ENCODE data around the gene PGAP3. TPM values are rescaled to one million over a fixed set of nuclear protein-coding genes. Genes with fewer than 3 reads are reported as not detected.
A peak's percentile ranks its signal among the peaks of the same experiment; 100 is the strongest.

PGAP3 gene
- total RNA-seq, 1 experiment from 2014 or later = 29.0 TPM

- H3K9me3 ChIP-seq (ENCODE audit: control insufficient read depth, low read depth, low read length) = no peaks in the 10 kb centered on the region
- peak overlapping the region; percentile 11 for H3K27ac ChIP-seq (ENCODE audit: insufficient read length, low read depth, low read length)
- H3K27me3 ChIP-seq (ENCODE audit: insufficient read depth, low read length) = no peaks in the 10 kb centered on the region
- H3K56ac ChIP-seq (ENCODE audit: insufficient read length, low read depth, low read length) = no peak overlapping the region
- no peak overlapping the region for H2BK15ac ChIP-seq (ENCODE audit: low read depth, low read length)
- H2AK5ac ChIP-seq (ENCODE audit: insufficient read length, low read length) = no peak overlapping the region
- H3K23me2 ChIP-seq (ENCODE audit: insufficient read length, low read depth, low read length, poor library complexity, severe bottlenecking) = peaks cover 8% of the 10 kb centered on the region
- no peak overlapping the region for H4K91ac ChIP-seq (ENCODE audit: insufficient read length, low read depth, low read length)
- H4K20me1 ChIP-seq (ENCODE audit: control insufficient read depth, insufficient read depth, insufficient read length) = no peaks in the 10 kb centered on the region
- no peak overlapping the region for H3T11ph ChIP-seq (ENCODE audit: low read length)
- H4K8ac ChIP-seq (replicated peaks; ENCODE audit: insufficient read length, low read depth, low read length) = no peak overlapping the region
- H2BK5ac ChIP-seq (ENCODE audit: insufficient read length, low read length) = no peak overlapping the region
- peak overlapping the region; percentile 17 for H3K4me2 ChIP-seq (ENCODE audit: insufficient read depth, insufficient read length, low read length)
- H3K18ac ChIP-seq (ENCODE audit: insufficient read length, low read depth, low read length) = no peak overlapping the region
- no peak overlapping the region for H2BK12ac ChIP-seq (ENCODE audit: insufficient read length, low read depth, low read length)
- peaks cover 4 to 8% (median 4%) of the 10 kb centered on the region in 3 experiments; a peak in 6 of 7 replicates for H3K36me3 Mint-ChIP-seq (ENCODE audit: insufficient read depth in 1 of 3, low read depth in 3 of 3)
- no peak overlapping the region for H2BK120ac ChIP-seq (ENCODE audit: low read depth, low read length, poor library complexity, severe bottlenecking)
- no CpG with 5 or more reads among the region's 6 CpGs for WGBS (ENCODE audit: extremely low coverage, insufficient read length, low lambda C conversion rate)
- H3K9me3 Mint-ChIP-seq = no peaks in the 10 kb centered on the region
- peaks cover 11% of the 10 kb centered on the region for H3K79me2 ChIP-seq (ENCODE audit: insufficient read depth, low read length)
- H4K5ac ChIP-seq (ENCODE audit: insufficient read length, low read depth, low read length) = no peak overlapping the region
- no peak overlapping the region for H3K14ac ChIP-seq (ENCODE audit: insufficient read depth, low read length)
- no peak overlapping the region for H3K4ac ChIP-seq (ENCODE audit: low read depth, low read length)
- peaks cover 46 to 56% of the 10 kb centered on the region in 2 experiments for H3K4me1 Mint-ChIP-seq
- no peak for DNase-seq
- peak overlapping the region in 1 of 2 experiments; percentile 73; a peak in 3 of 5 replicates for H3K4me3 Mint-ChIP-seq
- no peak overlapping the region for H2BK20ac ChIP-seq (ENCODE audit: low read depth, low read length, poor library complexity, severe bottlenecking)
- H3K9ac ChIP-seq (ENCODE audit: extremely low read depth, insufficient read length, low read length) = no peak overlapping the region
- no peaks in the 10 kb centered on the region; the same call in 1 of the 2 replicates for H3K27me3 Mint-ChIP-seq (ENCODE audit: low read depth)
- no peaks in the 10 kb centered on the region for H3K79me1 ChIP-seq (ENCODE audit: insufficient read depth, low read depth, low read length, poor library complexity, severe bottlenecking)
- TF ChIP-seq CTCF (conservative IDR thresholded peaks at IDR 0.05) = no peak
- peak overlapping the region; percentile 86 to 95 (median 92) for H3K27ac Mint-ChIP-seq
- peaks cover 26% of the 10 kb centered on the region; the same call in 1 of the 2 replicates for H3K4me1 ChIP-seq (ENCODE audit: insufficient read depth, low read length)
- H2AFZ ChIP-seq (ENCODE audit: low read length) = no peak overlapping the region
- no peak overlapping the region for H3K23ac ChIP-seq (ENCODE audit: insufficient read length, low read depth, low read length)
These were observed 8.9 kb upstream of the PGAP3 start for GRCh38 chr17:39696731-39697130.
